HG03342 (cell line): ENCODE data around the gene SLC27A3.

Source experiments
- ATAC-seq: cut with Tn5 transposase; IDR thresholded peaks from one replicate; pipeline ENCODE4 v1.9.1; 2021; ENCODE audit warnings: mild to moderate bottlenecking, moderate library complexity; ENCODE audit not compliant: unreplicated experiment

The SLC27A3 gene

DNA sequence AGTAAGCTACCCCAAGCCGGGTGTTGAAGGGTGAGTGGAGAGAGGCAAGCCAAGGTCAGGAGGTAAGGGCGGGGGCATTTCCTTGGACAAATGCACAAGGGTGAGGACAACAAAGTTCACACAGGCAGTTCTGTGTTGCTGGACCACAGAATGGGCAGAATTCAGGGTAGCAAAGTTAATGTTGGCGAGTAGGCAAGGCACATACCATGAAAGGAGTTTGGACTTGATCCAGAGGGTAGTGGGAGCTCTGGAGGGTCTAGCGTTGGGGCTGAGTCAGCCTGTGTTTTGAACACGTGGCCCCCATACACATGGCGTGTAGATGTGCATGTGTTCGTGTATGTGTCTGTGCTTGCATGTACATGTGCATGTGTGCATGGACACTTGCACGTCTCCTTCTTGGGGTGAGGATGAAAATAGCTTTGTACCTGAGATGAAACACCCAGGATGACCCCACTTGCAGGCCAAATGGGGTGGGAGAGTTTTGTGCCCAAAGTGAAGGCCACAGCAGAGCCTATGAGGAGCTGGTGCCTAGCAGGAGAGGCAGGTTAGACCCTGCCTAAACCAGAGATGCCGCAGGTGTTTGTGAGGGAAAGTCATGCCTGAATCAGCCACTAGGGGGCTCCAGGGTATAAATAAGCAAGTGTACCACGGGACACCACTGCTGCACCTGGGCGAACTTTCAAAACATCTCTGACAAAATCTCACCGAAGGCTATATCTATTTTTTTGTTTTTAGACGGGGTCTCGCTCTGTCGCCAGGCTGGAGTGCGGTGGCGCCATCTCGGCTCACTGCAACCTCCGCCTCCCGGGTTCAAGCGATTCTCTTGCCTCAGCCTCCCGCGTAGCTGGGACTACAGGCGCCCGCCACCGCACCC is 21.8 kb downstream of the SLC27A3 start:
- peak; percentile 54 for ATAC-seq

DNA sequence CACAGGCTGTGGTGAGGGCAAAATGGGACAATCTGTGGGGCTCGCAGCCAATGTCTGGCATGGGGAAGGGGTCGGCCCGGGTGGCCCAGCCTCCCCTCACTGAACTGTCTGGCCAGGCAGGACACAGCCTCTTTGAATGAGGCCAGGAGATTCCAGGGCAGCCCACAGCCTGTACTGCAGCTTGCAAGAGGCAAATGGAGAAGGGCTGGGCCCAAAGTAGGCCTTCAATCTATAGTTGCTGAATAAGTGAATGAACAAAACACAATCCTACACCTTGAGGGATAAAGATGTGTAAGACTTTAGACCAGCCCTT is 23.2 kb downstream of the SLC27A3 start:
- ATAC-seq, result no peak

DNA sequence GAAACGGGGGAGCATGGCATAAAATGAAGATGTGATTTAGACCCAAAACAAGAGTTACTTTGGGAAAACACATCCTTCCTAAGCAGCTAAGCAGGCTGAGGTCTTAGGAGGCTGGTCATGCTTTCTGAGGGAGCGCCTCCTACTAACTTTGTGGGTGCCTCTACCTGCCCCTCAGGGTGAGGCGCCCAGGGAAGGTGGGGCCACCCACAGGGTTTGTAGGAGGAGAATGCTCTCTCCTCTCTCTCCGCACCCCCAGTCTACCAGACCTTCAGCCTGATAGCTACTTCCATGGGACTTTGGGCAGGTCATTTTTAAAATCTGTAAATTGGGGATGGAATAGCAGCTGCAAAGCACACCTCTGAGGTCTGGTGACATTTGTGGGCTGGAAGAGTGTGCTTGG is 23.8 kb downstream of the SLC27A3 start:
- ATAC-seq, result no peak

DNA sequence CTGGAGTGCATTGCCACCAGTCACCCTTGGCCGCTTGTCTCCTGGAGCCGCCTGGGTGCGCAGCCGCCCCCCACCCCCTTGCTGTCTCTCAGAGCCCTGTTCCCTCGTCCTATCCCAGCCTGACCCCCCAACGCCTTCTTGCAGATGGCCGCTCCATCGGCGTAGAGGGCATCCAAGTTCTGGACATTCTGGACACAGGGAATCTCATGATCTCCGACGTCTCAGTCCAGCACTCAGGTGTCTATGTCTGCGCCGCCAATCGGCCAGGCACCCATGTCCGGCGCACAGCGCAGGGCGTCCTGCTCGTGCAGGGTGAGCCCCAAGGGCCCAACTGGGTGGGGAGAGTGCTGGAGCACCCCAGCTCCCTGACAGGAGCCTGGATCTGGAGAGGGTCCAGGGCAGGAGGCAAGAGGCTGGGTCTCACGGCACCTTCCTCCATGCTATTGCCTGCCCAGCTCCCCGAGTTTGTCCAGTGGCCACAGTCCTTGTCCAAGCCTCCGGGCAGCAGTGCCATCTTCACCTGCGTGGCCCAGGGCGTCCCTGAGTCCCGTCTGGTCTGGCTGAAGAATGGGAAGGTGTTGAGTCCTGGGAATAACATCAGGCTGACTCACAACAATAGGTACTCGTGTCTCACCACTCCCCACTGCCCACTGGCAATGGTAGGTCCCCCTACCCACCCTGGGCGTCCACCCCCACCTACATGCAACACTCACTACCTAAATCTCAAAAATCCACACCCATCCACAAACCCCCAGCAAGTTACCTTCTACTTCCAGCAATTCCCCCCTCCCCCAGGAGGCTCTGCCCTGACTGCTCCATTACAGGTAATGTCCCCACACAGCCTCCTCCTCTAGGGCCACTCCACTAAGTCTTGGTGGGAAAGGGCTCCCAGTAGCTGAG is 24.6 kb downstream of the SLC27A3 start:
- no peak for ATAC-seq

DNA sequence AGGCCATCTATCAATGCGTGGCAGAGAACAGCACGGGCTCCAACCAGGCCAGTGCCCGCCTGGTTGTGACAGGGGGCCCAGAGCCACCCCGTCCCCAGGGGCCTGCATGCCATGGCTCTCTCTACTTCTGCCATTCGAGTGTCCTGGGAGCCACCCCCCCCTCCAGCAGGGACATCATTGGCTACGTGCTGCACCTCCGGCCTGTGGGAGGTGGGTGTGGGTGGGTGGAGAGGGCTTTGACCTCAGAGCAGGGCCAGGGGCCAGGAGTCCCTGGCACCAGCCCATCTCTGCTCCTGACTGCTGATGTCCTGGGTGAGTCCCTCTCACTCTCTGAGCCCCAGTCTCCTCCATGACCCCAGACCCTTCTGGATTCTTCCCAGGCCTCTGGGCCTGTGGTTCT is 25.3 kb downstream of the SLC27A3 start:
- ATAC-seq, result no peak

DNA sequence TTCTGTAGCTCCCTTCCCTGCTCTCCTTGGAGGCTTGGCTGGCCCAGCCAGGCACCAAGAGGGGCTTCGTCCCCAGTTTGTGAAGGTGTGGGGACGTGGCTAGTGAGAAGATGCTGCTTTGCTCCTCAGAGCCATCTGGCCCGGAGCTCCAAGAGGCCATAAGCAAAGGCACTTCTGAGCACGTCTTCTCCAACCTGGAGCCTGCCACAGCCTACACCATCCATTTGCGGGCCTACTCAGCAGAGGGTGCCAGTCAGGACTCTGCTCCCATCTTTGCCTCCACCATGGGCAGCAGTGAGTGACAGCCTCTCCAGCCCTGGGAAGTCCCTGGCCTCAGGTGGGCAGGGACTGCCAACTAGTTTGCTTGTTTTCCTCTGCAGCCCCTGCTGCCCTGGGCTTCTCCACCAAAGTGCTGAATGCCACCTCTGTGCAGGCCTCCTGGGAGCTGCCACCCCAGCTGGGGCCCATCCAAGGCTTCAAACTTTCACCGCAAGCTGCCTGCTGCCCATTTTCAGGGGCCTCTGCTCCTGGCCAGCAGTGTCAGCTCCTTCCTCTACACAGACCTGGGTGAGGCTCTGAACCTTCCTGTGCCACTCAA is 25.9 kb downstream of the SLC27A3 start:
- no peak for ATAC-seq

DNA sequence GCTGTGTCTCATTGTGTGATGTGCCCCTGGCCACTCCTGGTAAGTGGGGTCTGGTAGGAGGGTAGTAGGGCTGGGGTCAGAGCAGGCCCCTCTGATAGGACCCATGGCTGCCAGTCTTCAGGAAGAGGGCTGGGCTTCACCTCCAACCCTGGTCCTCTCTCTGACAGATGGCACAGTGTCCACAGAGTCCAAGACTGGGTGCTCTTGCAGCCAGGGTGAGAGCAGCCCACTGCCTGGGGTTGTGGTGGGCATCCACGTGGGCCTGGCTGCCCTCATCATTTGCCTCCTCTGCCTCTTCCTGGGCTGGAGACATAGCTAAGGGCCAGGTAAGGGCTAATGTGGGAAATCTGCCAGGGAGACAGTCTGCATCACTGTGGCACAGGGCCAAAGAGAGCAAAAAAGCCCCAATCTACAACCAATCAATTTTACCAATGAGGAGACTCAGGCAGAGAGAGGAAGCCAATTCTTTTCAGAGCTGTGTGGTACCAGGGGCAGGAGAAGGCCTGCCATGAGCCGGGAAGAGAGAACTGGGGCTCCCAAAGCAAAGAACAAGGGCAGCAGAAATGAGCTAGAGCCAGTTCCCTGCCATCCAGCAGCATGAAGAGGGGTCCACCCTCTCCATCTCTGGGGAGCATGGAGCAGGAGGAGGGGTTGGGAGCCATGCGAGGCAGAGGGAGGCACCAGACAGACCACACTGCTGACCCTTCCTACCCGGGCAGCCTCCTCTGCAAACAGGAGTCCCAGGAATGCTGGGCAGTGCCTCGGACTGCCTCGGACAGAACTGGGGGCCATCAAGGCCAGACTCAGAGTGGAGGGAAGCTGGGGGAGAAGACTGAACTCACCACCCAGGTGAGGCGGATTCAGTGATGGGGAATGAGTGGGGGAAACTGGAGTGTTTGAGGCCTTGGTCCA is 26.8 kb downstream of the SLC27A3 start:
- no peak for ATAC-seq

DNA sequence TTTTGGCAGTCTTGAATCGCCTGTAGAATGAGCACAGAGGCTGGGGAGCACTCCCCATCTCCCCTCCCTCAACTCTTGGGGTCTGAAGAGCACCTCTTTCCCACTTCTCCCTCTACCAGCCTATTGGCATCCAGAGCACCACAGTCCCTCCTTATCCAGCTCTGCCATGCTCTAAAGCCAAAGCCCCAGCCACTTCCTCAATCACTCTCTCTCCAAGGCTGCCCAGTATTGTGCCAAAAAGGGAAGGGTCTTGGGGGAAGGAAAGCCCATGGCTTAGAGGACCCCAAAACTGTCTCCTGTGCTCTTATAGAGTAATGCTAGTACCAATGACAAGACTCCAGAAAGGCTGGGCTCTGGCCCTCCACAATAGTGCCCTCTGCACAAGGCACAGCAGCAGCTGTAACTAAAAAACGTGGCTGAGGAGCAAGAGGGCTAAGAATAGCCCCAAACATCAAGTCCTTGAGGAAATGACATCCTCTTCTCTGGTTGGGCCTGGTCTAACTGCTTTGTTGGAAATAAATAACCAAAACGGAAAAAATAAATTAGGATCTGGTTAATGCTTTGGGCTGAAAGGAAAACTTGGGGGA is 28.4 kb downstream of the SLC27A3 start:
- no peak for ATAC-seq

DNA sequence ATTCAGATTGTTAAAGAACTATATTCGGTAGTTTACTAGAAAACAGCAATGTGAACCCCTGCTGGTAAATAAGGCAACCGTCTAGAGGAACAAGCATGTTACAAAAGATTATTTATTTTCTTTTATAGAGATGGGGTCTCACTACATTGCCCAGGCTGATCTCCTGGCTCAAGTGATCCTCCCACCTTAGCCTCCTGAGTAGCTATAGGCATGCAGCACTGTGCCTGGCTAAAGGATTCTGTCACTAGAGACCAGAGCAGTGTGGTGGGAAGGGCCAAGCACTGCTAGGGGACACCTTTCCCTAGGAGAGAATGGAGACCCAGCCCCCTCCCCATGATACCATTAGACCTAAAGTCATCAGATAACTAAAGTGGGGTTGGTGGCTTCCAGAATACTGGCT is 28.9 kb downstream of the SLC27A3 start:
- ATAC-seq, result no peak

DNA sequence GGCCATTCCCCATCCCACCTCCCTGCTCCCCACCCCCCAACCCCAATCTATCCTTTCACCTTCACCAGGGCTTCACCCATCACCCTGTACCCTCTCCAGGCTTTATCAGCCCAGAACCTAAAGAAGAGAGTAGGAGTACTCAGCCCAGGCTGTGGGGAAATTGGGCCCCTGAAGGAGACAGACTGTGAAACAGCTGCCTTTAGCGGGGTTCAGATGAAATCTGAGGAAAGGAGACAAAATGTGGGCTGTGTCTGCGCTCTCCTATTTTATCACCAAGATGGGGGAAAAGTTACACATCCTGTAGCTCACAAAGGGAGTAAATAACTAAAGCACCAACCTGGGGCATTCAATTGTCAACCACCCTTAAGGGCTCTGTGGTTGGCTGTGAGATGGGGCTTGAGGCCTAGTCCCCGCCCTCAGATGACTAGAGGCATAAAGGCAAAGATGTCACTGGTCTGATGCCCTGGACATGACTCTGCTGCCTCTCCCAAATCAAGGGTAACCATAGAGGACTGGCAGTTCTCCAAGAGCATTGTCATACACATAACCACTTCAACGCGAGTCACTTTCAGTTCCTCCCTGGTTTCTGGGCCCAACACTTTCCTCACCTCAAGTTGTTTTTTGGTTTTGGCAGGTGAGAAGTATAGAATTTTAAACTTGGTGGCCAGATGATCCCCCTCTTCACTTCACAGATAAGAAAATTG is 30.0 kb downstream of the SLC27A3 start:
- ATAC-seq, result peak; percentile 87

DNA sequence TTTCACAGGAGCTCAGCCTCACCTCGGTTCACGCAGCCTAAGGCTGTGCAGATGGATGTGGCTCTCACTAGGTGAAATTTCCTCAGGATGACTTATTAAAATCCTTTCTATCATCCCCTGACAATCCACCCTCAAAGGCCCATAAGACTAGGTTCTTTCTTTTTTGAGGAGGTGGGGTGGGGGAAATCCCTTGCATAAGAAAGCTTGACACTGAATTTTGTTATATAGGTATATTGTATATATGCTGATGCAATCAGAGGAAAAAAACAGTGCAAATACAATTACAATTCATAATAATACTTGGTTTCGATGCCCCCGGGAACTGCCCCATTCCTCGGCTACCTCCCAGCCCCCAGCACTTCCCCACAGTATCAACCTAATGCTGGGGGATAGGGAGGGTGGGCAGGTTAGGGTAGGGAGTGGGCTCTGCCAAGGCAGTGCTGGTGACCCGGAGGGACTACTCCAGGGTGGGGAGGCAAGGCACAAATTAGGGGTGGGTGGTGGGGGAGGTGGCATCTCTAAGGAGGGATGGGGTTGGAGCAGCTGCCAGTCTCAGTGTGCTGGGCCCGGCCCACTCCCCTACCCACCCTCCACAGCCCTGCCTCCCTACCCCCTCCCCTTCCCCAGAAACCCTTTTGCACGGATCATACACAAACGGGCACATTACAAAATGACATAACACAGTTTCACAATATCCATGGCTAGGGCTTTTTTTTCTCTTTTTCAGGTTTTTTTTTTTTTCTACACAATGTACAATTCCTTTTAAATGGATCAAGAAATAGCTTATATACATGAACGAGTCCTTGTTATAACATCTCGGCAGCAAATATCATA is 30.9 kb downstream of the SLC27A3 start:
- ATAC-seq, result peak; percentile 19

DNA sequence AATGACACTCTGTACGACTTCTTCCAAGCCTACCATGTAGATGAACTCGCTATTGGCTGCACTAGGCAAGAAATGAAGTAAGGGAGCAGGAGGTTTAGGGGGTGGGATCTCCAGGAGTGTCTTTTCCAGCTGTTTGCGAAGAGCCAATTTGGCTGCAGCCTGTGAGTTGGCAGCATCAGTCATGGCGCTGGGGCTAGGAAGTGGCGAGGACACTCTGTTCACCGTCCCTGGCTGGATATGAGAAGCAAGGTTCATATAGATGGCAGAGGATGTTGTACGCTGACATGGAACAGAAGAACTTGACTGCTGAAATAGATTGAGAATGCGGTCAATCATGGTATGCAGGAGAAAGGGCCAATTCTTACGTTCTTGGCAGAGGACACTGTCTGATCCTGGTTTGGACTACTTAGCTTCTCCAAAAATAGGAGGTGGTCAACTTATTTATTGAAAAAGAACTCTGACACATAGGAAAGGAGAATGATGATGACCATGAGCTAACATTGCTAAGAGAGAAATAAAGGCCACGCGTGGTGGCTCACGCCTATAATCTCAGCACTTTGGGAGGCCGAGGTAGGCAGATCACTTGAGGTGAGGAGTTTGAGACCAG is 41.2 kb downstream of the SLC27A3 start:
- no peak for ATAC-seq

DNA sequence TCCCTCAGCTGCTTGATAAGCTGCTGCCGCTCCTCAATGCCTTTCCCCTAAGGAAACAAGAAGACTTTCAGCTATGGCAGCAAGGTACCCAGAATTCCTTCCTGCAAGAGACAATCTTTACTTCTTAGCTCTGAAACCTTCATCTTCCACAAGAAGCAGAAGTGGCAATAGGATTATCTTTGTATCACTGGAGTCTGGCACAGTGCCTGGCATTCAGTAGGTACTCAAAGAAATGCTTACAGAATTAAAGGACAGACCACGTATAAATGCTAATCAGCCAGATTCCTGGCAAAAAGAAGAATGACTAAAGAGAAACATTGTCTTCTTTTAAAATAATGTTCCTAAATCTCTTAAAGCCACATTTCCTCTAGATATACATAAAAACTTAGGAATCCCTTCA is 43.7 kb downstream of the SLC27A3 start:
- ATAC-seq, result no peak

DNA sequence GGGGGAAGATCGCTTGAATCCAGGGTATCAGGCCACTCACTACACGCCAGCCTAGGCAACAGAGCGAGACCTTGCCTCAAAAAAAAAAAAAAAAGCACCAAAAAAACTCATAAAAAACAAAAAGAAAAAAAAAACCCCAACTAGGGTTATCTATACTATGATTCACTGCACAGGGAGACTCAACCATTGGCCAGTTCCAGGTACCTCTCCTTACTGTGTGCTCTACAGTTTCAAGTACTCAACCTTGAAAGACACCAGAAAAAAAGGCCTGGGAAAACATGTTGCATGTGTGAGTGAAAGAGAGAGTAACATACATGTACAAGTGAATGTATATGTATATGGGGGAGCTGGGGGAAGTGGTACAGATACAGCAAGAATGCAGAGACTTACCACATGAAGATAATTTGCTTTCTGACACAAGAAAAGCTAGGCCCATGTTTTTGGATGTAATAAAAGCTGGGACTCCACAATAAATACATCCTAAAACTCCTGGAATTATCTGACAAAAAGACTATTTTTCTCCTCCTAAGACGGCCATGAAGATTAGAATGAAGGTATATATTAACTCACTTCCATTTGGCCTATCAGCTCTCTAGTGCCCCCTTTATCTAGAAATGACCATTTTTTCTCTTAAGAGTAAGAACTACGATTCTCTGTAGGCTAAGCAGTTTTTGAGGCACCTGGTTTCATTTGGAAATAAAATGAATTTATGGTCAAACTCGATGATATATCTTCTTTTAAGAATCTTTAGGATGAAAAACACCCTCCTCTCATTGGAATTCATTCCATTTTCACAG is 52.2 kb downstream of the SLC27A3 start:
- ATAC-seq, result no peak
